GM12878 (cell line): Measurements from ENCODE around the gene BCS1L. TPM values are rescaled to one million over a fixed set of nuclear protein-coding genes. Genes with fewer than 3 reads are reported as not detected.

Experiments
- ATAC-seq: fragments of 200-7000 bp; cut with Tn5 transposase; 3 replicates; pipeline ENCODE4 v1.9.1; 2020; ENCODE audit warnings: mild to moderate bottlenecking, moderate library complexity
- BruUV-seq: library from RNA; stranded (reverse); fragments of 400-500 nt; replicated peaks from 2 replicates; lab custom pipeline; 2021; lab: Mats Ljungman, UMichigan
- CTCF ChIA-PET: fragments of 300-600 bp; sonication (Branson Sonifier 250); formaldehyde crosslinking; extraction: SDS; loops from one replicate; lab custom pipeline; 2021; ENCODE audit warnings: inconsistent platforms; lab: Yijun Ruan, JAX
- POLR2A ChIA-PET: fragments of 350-600 bp; formaldehyde crosslinking; extraction: SDS; loops from one replicate; lab custom pipeline; 2021; ENCODE audit warnings: inconsistent platforms; lab: Charles Lee
- RAD21 ChIA-PET: fragments of 300-600 bp; sonication (Branson Sonifier 250); formaldehyde crosslinking; loops from one replicate; lab custom pipeline; 2023; ENCODE audit warnings: antibody characterized with exemption; ENCODE audit not compliant: unreplicated experiment; lab: Charles Lee
- SMC1A ChIA-PET: fragments of 300-600 bp; sonication (Branson Sonifier 250); formaldehyde crosslinking; loops from one replicate; lab custom pipeline; 2023; ENCODE audit not compliant: unreplicated experiment, uncharacterized antibody; lab: Charles Lee
- DNase-seq: peaks from one replicate; pipeline ENCODE4 v3.0.0-alpha.2; 2011; ENCODE audit warnings: low read depth, low spot score
- FAIRE-seq: peaks from 3 replicates; lab custom pipeline; 2011; peaks lifted over from hg19 to GRCh38; lab: Jason Lieb, UNC
- H2AFZ ChIP-seq: 2 replicates; pipeline ENCODE4 v1.6.0; 2011; ENCODE audit warnings: low read depth, low read length, control low read depth; ENCODE audit not compliant: control insufficient read depth
- H3K27ac ChIP-seq: 2 replicates; pipeline ENCODE4 v1.5.1; 2011; ENCODE audit warnings: control low read depth; ENCODE audit not compliant: control insufficient read depth, insufficient read depth
- H3K27me3 ChIP-seq, 2 experiments: replicated peaks in 1 of 2; 2 replicates each; pipeline versions ENCODE4 v1.6.0 to v1.6.1; 2011; ENCODE audit warnings: low read length in 1 of 2; ENCODE audit not compliant: control insufficient read depth in 2 of 2, insufficient read depth in 2 of 2
- H3K36me3 ChIP-seq, 2 experiments: 2 replicates each; pipeline ENCODE4 v1.5.1; 2011; ENCODE audit warnings: low read length in 1 of 2; ENCODE audit not compliant: control insufficient read depth in 2 of 2, insufficient read depth in 2 of 2
- H3K4me1 ChIP-seq: 2 replicates; pipeline ENCODE4 v1.6.1; 2011; ENCODE audit warnings: mild to moderate bottlenecking, low read length, moderate library complexity, mixed read lengths; ENCODE audit not compliant: control insufficient read depth, insufficient read depth
- H3K4me2 ChIP-seq: 2 replicates; pipeline ENCODE4 v1.6.0; 2011; ENCODE audit warnings: control low read depth; ENCODE audit not compliant: control insufficient read depth, insufficient read depth
- H3K4me3 ChIP-seq: fragments of 200-600 bp; sonication (generic); 2 replicates; pipeline ENCODE4 v1.5.1; 2016
- H3K79me2 ChIP-seq: 2 replicates; pipeline ENCODE4 v1.6.0; 2011; ENCODE audit warnings: low read length; ENCODE audit not compliant: control insufficient read depth, insufficient read depth
- H3K9ac ChIP-seq: 2 replicates; pipeline ENCODE4 v1.8.0; 2011; ENCODE audit warnings: low read length, control low read depth, mixed read lengths; ENCODE audit not compliant: control insufficient read depth, insufficient read depth
- H3K9me3 ChIP-seq: replicated peaks from 3 replicates; pipeline ENCODE4 v1.5.1; 2011; ENCODE audit warnings: mild to moderate bottlenecking, low read length; ENCODE audit not compliant: control insufficient read depth, insufficient read depth
- H4K20me1 ChIP-seq: 2 replicates; pipeline ENCODE4 v1.6.0; 2011; ENCODE audit not compliant: control insufficient read depth, insufficient read depth
- CBX3 ChIP-seq: fragments of 200-600 bp; sonication (generic); IDR thresholded peaks from 2 replicates; pipeline ENCODE4 v1.6.1; 2016; ENCODE audit warnings: low read depth, borderline replicate concordance
- CREM ChIP-seq: IDR thresholded peaks from 2 replicates; pipeline ENCODE4 v1.6.1; 2014; ENCODE audit warnings: antibody characterized with exemption, low read depth
- IRF4 ChIP-seq: IDR thresholded peaks from 2 replicates; pipeline ENCODE4 v1.6.1; 2011; ENCODE audit warnings: low read depth, low read length
- NR2C1 ChIP-seq: fragments of 450-650 bp; IDR thresholded peaks from 2 replicates; pipeline ENCODE4 v1.6.1; 2017; ENCODE audit warnings: antibody characterized with exemption, mild to moderate bottlenecking, moderate library complexity
- NR2C2 ChIP-seq: IDR thresholded peaks from 2 replicates; pipeline ENCODE4 v1.6.1; 2011; ENCODE audit warnings: borderline replicate concordance, low read depth; ENCODE audit not compliant: control insufficient read depth, insufficient read length
- RELA ChIP-seq: fragments of 450-650 bp; IDR thresholded peaks from 2 replicates; pipeline ENCODE4 v1.8.0; 2014; ENCODE audit warnings: borderline replicate concordance; ENCODE audit not compliant: partially characterized antibody
- TCF7 ChIP-seq: IDR thresholded peaks from 2 replicates; pipeline ENCODE4 v1.6.1; 2014; ENCODE audit warnings: antibody characterized with exemption, borderline replicate concordance
- ZNF384 ChIP-seq: IDR thresholded peaks from 2 replicates; pipeline ENCODE4 v1.6.1; 2012; ENCODE audit warnings: low read depth, mild to moderate bottlenecking, low read length, improper control_type of control experiment, borderline replicate concordance
- WGBS: methylation state at CpG from one replicate; pipeline ENCODE4 v1.1.6; 2016; ENCODE audit warnings: low lambda C conversion rate; ENCODE audit not compliant: insufficient replicate concordance, insufficient coverage; ENCODE audit errors: missing lambda C conversion rate; 5-methylcytosine and 5-hydroxymethylcytosine counted together
- in situ Hi-C: fragments of 300-500 bp; cut with MboI; formaldehyde crosslinking; loops from 9 replicates; pipeline ENCODE4 v1.14.3; 2018; ENCODE audit warnings: mixed read lengths
- intact Hi-C: fragments of 100-400 bp; cut with micrococcal nuclease; formaldehyde crosslinking; loops from one replicate; pipeline ENCODE4 v1.14.2; 2022; ENCODE audit not compliant: unreplicated experiment
- polyA plus RNA-seq, 11 experiments: library from polyadenylated mRNA; depleted of rRNA in 4 of 11; unstranded in 6 of 11; stranded (reverse) in 5 of 11; fragments of >200 nt; fragmentation: Nextera tagmentation in 4 of 11; fragmentation: Illumina TruSeq in 1 of 11; extraction: Ambion mirVana in 4 of 11; extraction: Trizol in 1 of 11; gene quantifications; 1 replicate in 1 of 11; 2 replicates in 10 of 11; pipeline versions ENCODE4 v1.2.1 to v1.2.3, GENCODE V29; 2011 to 2016; ENCODE audit warnings: inconsistent platforms in 2 of 11, missing spikeins in 2 of 11, low read depth in 1 of 11
- total RNA-seq, 4 experiments: library from RNA; depleted of rRNA in 3 of 4; stranded (reverse); fragments of >200 nt in 3 of 4; fragmentation: Illumina TruSeq in 1 of 4; extraction: Trizol in 1 of 4; gene quantifications; 2 replicates each; pipeline versions ENCODE4 v1.2.1 to v1.2.3, GENCODE V29; 2013 to 2021
- TF ChIP-seq, protein P1 (sequence below): fragments of 450-650 bp; IDR thresholded peaks from 2 replicates; pipeline ENCODE4 v1.6.1; 2014; ENCODE audit warnings: mild to moderate bottlenecking

Gene BCS1L
- total and polyA plus RNA-seq, 10 of the 15 experiments (the other 5 are each of a cell fraction or from before 2014, with no cell fraction given), result 40.4 to 114 (median 65.2) TPM

DNA sequence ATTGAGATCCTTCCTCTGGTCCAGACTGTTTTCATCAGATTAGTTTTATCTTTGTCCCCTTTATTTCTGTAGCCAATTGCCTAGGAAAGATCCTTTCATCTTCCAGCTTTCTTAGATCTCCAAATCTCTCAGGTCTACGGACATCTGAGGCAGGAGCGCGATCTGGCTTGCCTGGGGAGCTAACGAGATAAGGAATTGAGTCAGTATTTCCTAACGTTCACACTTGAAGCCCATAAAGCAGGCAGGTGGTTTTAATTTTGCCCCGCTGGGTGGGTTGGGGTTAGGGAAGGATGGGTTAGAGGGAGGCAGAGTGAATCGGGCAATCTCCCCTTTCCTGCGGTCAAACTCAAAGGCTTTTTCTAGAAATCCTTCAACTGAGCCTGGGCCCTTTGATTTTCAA lies 50.4 kb downstream of the BCS1L start:
- ChIA-PET CTCF (interaction anchor here (0.5 to 3.7 kb wide), 17 partner anchors 13 to 362 kb away, joined by 3 to 36 read pairs (median 3); partner anchors contain the start of genes BCS1L, RNF25, STK36 and ZNF142), SMC1A (interaction anchor here (0.7 to 3.7 kb wide), 4 partner anchors 21 to 138 kb away, joined by 3 to 15 read pairs (median 3); partner anchors contain the start of genes BCS1L and ZNF142), RAD21 (interaction anchor here (0.6 to 1.4 kb wide), 5 partner anchors 50 to 493 kb away, joined by 3 to 12 read pairs (median 3); partner anchors contain the start of genes BCS1L and ZNF142), POLR2A (interaction anchor here (0.7 to 1.5 kb wide), 4 partner anchors 40 to 408 kb away, joined by 3 to 4 read pairs (median 4); partner anchors contain the start of genes BCS1L, WNT10A and ZNF142)
- no peaks in the 10 kb centered on the region for H4K20me1 ChIP-seq
- no peaks in the 10 kb centered on the region for H3K36me3 ChIP-seq
- no peak for DNase-seq
- H2AFZ ChIP-seq, result peak overlapping the region; percentile 80; the same call in 1 of the 2 replicates
- H3K4me3 ChIP-seq, result no peak overlapping the region
- FAIRE-seq, result no peak
- no peak overlapping the region for H3K4me2 ChIP-seq
- H3K4me1 ChIP-seq, result peaks cover 7% of the 10 kb centered on the region
- WGBS, result 77% methylated on average over 8 of the region's 8 CpGs
- no peak overlapping the region for H3K9ac ChIP-seq
- H3K9me3 ChIP-seq, result no peaks in the 10 kb centered on the region
- intact Hi-C loops (loop anchor here (1.0 kb wide), 2 partner anchors 52 to 137 kb away; no protein-coding TSS in a partner anchor), in situ Hi-C loops (no loop called here)
- H3K27ac ChIP-seq, result no peak overlapping the region
- H3K27me3 ChIP-seq, result no peaks in the 10 kb centered on the region
- no TSS peak for BruUV-seq
- no peak for TF ChIP-seq NR2C2
- TF ChIP-seq IRF4, result no peak
- no peak for TF ChIP-seq CBX3
- no peak for TF ChIP-seq ZNF384
- TF ChIP-seq RELA, result no peak
- TF ChIP-seq, protein P1, sequence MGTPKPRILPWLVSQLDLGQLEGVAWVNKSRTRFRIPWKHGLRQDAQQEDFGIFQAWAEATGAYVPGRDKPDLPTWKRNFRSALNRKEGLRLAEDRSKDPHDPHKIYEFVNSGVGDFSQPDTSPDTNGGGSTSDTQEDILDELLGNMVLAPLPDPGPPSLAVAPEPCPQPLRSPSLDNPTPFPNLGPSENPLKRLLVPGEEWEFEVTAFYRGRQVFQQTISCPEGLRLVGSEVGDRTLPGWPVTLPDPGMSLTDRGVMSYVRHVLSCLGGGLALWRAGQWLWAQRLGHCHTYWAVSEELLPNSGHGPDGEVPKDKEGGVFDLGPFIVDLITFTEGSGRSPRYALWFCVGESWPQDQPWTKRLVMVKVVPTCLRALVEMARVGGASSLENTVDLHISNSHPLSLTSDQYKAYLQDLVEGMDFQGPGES, result no peak
- no peak for TF ChIP-seq TCF7
- TF ChIP-seq NR2C1, result no peak
- TF ChIP-seq CREM, result no peak
- TF ChIP-seq, all 136 proteins: peak for 0
- peaks cover 34% of the 10 kb centered on the region for H3K79me2 ChIP-seq
- no peak for ATAC-seq
